Liver (tissue), 9 donors: ENCODE measurements around the gene PDZD11. TPM values are rescaled to one million over a fixed set of nuclear protein-coding genes. Genes with fewer than 3 reads are reported as not detected.

ENCODE experiments used
- DNase-seq: peaks from one replicate; pipeline ENCODE4 v3.0.0-alpha.2; 2017; ENCODE audit warnings: low spot score
- H3K27ac ChIP-seq, 2 donors: one replicate each; pipeline ENCODE4 v1.7.0; 2013; ENCODE audit warnings: inconsistent platforms in 2 of 2, low read length in 2 of 2, control low read depth in 1 of 2, low read depth in 1 of 2, mild to moderate bottlenecking in 1 of 2
- H3K27me3 ChIP-seq, 4 donors: one replicate each; pipeline versions ENCODE4 v1.6.1 to v1.7.0; 2013; ENCODE audit warnings: low read length in 3 of 4, inconsistent platforms in 1 of 4, mild to moderate bottlenecking in 1 of 4, moderate library complexity in 1 of 4; ENCODE audit not compliant: control insufficient read depth in 4 of 4, insufficient read depth in 4 of 4
- H3K36me3 ChIP-seq, 4 donors: one replicate each; pipeline versions ENCODE4 v1.6.1 to v1.7.0; 2013; ENCODE audit warnings: low read length in 3 of 4, mild to moderate bottlenecking in 3 of 4, low read depth in 1 of 4, moderate library complexity in 1 of 4; ENCODE audit not compliant: control insufficient read depth in 4 of 4, insufficient read depth in 3 of 4
- H3K4me1 ChIP-seq, 4 donors: one replicate each; pipeline versions ENCODE4 v1.6.1 to v1.7.0; 2013; ENCODE audit warnings: low read length in 3 of 4, mild to moderate bottlenecking in 3 of 4, moderate library complexity in 1 of 4; ENCODE audit not compliant: control insufficient read depth in 4 of 4, insufficient read depth in 4 of 4
- H3K4me3 ChIP-seq, 3 donors: one replicate each; pipeline versions ENCODE4 v1.6.1 to v1.7.0; 2013; ENCODE audit warnings: low read length in 3 of 3, control low read depth in 1 of 3, low read depth in 1 of 3, mild to moderate bottlenecking in 1 of 3
- H3K9ac ChIP-seq, 2 donors: one replicate each; pipeline ENCODE4 v1.7.0; 2013; ENCODE audit warnings: low read length in 2 of 2, mild to moderate bottlenecking in 2 of 2, moderate library complexity in 2 of 2, control low read depth in 1 of 2, low read depth in 1 of 2
- H3K9me3 ChIP-seq, 4 donors: one replicate each; pipeline versions ENCODE4 v1.6.1 to v1.7.0; 2013; ENCODE audit warnings: low read length in 3 of 4; ENCODE audit not compliant: control insufficient read depth in 4 of 4
- EGR1 ChIP-seq, 2 donors: IDR thresholded peaks; 2 replicates each; pipeline ENCODE4 v1.6.1; 2016 to 2018; ENCODE audit warnings: antibody characterized with exemption in 2 of 2, low read depth in 2 of 2
- FOXA1 ChIP-seq: IDR thresholded peaks from 2 replicates; pipeline ENCODE4 v1.6.1; 2016; ENCODE audit warnings: antibody characterized with exemption
- FOXA2 ChIP-seq: IDR thresholded peaks from 2 replicates; pipeline ENCODE4 v1.6.1; 2016; ENCODE audit warnings: antibody characterized with exemption
- GABPA ChIP-seq, 2 donors: IDR thresholded peaks in 1 of 2; conservative IDR thresholded peaks in 1 of 2; 2 replicates each; pipeline ENCODE4 v1.6.1; 2016; ENCODE audit warnings: antibody characterized with exemption in 2 of 2, mild to moderate bottlenecking in 1 of 2, moderate library complexity in 1 of 2
- HNF4A ChIP-seq, 2 donors: conservative IDR thresholded peaks; 2 replicates each; pipeline ENCODE4 v1.6.1; 2016; ENCODE audit warnings: antibody characterized with exemption in 2 of 2, mild to moderate bottlenecking in 2 of 2
- HNF4G ChIP-seq: IDR thresholded peaks from 2 replicates; pipeline ENCODE4 v1.6.1; 2016; ENCODE audit warnings: antibody characterized with exemption
- JUND ChIP-seq, 2 donors: IDR thresholded peaks; 2 replicates each; pipeline ENCODE4 v1.6.1; 2016; ENCODE audit warnings: antibody characterized with exemption in 2 of 2
- NR2F2 ChIP-seq: IDR thresholded peaks from 2 replicates; pipeline ENCODE4 v1.6.1; 2016; ENCODE audit warnings: antibody characterized with exemption
- RAD21 ChIP-seq, 2 donors: IDR thresholded peaks; 2 replicates each; pipeline ENCODE4 v1.6.1; 2016; ENCODE audit warnings: antibody characterized with exemption in 2 of 2, mild to moderate bottlenecking in 2 of 2
- RXRA ChIP-seq, 2 donors: IDR thresholded peaks; 2 replicates each; pipeline ENCODE4 v1.6.1; 2017 to 2018; ENCODE audit warnings: antibody characterized with exemption in 2 of 2, mild to moderate bottlenecking in 1 of 2
- SP1 ChIP-seq: IDR thresholded peaks from 2 replicates; pipeline ENCODE4 v1.6.1; 2018; ENCODE audit warnings: antibody characterized with exemption, mild to moderate bottlenecking
- TAF1 ChIP-seq: conservative IDR thresholded peaks from 2 replicates; pipeline ENCODE4 v1.6.1; 2016; ENCODE audit warnings: antibody characterized with exemption, mild to moderate bottlenecking
- YY1 ChIP-seq: IDR thresholded peaks from 2 replicates; pipeline ENCODE4 v1.6.1; 2016; ENCODE audit warnings: antibody characterized with exemption, mild to moderate bottlenecking
- WGBS: extraction: QIAGEN DNeasy Blood & Tissue Kit; methylation state at CpG from one replicate; pipeline ENCODE4 v1.1.7; 2013; 5-methylcytosine and 5-hydroxymethylcytosine counted together
- polyA plus RNA-seq, 2 donors: library from polyadenylated mRNA; stranded (reverse) in 1 of 2; unstranded in 1 of 2; fragments of 200-250 nt in 1 of 2; fragments of >200 nt in 1 of 2; fragmentation: Nextera tagmentation in 1 of 2; extraction: Ambion mirVana in 1 of 2; gene quantifications; one replicate each; pipeline versions ENCODE4 v1.2.1 to v1.2.3, GENCODE V29; 2013 to 2015
- total RNA-seq, 2 donors: library from RNA; depleted of rRNA; stranded (reverse); fragments of >200 nt; gene quantifications; one replicate each; pipeline ENCODE4 v1.2.3, GENCODE V29; 2014
- TF ChIP-seq, protein P1 (sequence below): fragments of 150-350 bp; IDR thresholded peaks from 2 replicates; pipeline ENCODE4 v1.5.1; 2017; ENCODE audit warnings: improper control_type of control experiment, low read depth, low read length; ENCODE audit not compliant: missing input control
- TF ChIP-seq, protein P2 (sequence below): IDR thresholded peaks from 2 replicates; pipeline ENCODE4 v1.6.1; 2016; ENCODE audit warnings: antibody characterized with exemption
- TF ChIP-seq, protein P3 (sequence below): IDR thresholded peaks from 2 replicates; pipeline ENCODE4 v1.6.1; 2016; ENCODE audit warnings: antibody characterized with exemption
- TF ChIP-seq, protein P4 (sequence below): IDR thresholded peaks from 2 replicates; pipeline ENCODE4 v1.6.1; 2016; ENCODE audit warnings: antibody characterized with exemption
- TF ChIP-seq, protein P5 (sequence below): IDR thresholded peaks from 2 replicates; pipeline ENCODE4 v1.6.1; 2016; ENCODE audit warnings: antibody characterized with exemption, mild to moderate bottlenecking
- donor health status: healthy.
- donor health status: healthy.
- donor health status: healthy.
- donor health status: healthy.
- donor health status: healthy.

PDZD11 gene
- total and polyA plus RNA-seq, 4 donors, result 8.5 to 25.9 (median 15.8) TPM

DNA sequence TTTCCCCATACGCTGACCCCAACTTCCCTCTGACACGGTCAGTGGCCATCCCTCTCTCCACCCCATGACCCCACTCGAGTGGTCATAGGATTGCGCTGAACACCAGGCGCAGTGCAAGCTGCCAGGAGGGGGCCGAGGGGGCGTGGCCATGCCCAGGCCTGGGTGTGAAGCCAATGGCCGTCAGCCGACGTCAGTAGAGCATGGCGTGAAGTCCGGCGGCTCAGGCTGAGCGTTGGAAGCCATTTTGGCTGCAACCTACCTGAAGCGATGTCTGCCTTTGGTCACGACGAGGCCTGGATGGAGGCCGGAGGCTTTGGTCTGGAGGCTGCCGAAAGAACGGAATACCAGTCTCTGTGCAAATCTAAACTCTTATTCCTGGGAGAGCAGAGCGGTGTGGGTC, 7.8 kb downstream of the PDZD11 start, which contains the start of gene RAB41:
RAB41 (plus strand) TSS at position 222 of the 400 bp plus-strand sequence; CDS start at position 268, 46 bp downstream.
- DNase-seq, result no peak
- Histone ChIP-seq H3K9me3 (no peaks in the 10 kb centered on the region), H3K27me3 (no peaks in the 10 kb centered on the region), H3K4me1 (no peaks in the 10 kb centered on the region), H3K27ac (no peak within 1 kb of the TSS), H3K4me3 (no peak within 1 kb of the TSS), H3K9ac (no peak within 1 kb of the TSS), H3K36me3 (peaks cover 0 to 8% (median 0%) of the 10 kb centered on the region in 4 donors)
- TF ChIP-seq, protein P1, sequence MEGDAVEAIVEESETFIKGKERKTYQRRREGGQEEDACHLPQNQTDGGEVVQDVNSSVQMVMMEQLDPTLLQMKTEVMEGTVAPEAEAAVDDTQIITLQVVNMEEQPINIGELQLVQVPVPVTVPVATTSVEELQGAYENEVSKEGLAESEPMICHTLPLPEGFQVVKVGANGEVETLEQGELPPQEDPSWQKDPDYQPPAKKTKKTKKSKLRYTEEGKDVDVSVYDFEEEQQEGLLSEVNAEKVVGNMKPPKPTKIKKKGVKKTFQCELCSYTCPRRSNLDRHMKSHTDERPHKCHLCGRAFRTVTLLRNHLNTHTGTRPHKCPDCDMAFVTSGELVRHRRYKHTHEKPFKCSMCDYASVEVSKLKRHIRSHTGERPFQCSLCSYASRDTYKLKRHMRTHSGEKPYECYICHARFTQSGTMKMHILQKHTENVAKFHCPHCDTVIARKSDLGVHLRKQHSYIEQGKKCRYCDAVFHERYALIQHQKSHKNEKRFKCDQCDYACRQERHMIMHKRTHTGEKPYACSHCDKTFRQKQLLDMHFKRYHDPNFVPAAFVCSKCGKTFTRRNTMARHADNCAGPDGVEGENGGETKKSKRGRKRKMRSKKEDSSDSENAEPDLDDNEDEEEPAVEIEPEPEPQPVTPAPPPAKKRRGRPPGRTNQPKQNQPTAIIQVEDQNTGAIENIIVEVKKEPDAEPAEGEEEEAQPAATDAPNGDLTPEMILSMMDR, result no peak
- TF ChIP-seq, protein P2, sequence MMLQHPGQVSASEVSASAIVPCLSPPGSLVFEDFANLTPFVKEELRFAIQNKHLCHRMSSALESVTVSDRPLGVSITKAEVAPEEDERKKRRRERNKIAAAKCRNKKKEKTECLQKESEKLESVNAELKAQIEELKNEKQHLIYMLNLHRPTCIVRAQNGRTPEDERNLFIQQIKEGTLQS, result no peak
- TF ChIP-seq TAF1 (no peak), NR2F2 (no peak), HNF4A (conservative IDR thresholded peaks at IDR 0.05) (no peak), JUND (IDR thresholded peaks at IDR 0.05) (no peak)
- TF ChIP-seq, protein P3, sequence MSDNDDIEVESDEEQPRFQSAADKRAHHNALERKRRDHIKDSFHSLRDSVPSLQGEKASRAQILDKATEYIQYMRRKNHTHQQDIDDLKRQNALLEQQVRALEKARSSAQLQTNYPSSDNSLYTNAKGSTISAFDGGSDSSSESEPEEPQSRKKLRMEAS, result no peak
- TF ChIP-seq, protein P4, sequence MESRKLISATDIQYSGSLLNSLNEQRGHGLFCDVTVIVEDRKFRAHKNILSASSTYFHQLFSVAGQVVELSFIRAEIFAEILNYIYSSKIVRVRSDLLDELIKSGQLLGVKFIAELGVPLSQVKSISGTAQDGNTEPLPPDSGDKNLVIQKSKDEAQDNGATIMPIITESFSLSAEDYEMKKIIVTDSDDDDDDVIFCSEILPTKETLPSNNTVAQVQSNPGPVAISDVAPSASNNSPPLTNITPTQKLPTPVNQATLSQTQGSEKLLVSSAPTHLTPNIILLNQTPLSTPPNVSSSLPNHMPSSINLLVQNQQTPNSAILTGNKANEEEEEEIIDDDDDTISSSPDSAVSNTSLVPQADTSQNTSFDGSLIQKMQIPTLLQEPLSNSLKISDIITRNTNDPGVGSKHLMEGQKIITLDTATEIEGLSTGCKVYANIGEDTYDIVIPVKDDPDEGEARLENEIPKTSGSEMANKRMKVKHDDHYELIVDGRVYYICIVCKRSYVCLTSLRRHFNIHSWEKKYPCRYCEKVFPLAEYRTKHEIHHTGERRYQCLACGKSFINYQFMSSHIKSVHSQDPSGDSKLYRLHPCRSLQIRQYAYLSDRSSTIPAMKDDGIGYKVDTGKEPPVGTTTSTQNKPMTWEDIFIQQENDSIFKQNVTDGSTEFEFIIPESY, result no peak
- WGBS, result 97% methylated on average over 21 of the region's 21 CpGs

DNA sequence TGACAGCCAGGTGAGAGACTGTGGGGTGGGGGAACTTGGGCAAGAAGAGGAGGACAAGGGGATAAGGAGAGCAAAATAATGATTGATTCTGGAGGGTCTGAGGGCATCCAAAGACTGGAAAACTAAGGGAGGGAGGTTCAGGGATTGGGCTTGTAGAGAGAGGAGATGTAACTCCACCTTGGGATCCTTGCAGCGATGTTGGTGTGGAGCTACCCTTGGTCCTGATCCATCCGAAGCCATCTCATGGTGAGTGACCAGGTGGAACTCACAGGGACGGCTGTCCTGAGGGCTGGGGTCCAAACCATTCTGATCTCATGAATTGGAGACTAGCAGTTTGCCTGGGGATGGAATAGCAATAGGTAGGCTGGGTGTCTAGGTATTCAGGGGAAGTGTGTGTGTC, 9.2 kb downstream of the PDZD11 start:
- H3K9ac ChIP-seq, result no peak overlapping the region
- DNase-seq, result no peak
- no peak for TF ChIP-seq RXRA (IDR thresholded peaks at IDR 0.05)
- no peak for TF ChIP-seq YY1
- TF ChIP-seq SP1, result no peak
- no peak for TF ChIP-seq NR2F2
- TF ChIP-seq FOXA1, result no peak
- no peak for TF ChIP-seq EGR1 (IDR thresholded peaks at IDR 0.05; ENCODE audit: low read depth in 2 of 2)
- TF ChIP-seq GABPA (IDR thresholded peaks at IDR 0.05 in 1 of 2, conservative IDR thresholded peaks at IDR 0.05 in 1 of 2), result no peak
- TF ChIP-seq HNF4A (conservative IDR thresholded peaks at IDR 0.05), result no peak
- TF ChIP-seq, protein P3, result no peak
- TF ChIP-seq HNF4G, result no peak
- TF ChIP-seq, protein P1, result no peak
- no peak for TF ChIP-seq RAD21 (IDR thresholded peaks at IDR 0.05)
- TF ChIP-seq, protein P5, sequence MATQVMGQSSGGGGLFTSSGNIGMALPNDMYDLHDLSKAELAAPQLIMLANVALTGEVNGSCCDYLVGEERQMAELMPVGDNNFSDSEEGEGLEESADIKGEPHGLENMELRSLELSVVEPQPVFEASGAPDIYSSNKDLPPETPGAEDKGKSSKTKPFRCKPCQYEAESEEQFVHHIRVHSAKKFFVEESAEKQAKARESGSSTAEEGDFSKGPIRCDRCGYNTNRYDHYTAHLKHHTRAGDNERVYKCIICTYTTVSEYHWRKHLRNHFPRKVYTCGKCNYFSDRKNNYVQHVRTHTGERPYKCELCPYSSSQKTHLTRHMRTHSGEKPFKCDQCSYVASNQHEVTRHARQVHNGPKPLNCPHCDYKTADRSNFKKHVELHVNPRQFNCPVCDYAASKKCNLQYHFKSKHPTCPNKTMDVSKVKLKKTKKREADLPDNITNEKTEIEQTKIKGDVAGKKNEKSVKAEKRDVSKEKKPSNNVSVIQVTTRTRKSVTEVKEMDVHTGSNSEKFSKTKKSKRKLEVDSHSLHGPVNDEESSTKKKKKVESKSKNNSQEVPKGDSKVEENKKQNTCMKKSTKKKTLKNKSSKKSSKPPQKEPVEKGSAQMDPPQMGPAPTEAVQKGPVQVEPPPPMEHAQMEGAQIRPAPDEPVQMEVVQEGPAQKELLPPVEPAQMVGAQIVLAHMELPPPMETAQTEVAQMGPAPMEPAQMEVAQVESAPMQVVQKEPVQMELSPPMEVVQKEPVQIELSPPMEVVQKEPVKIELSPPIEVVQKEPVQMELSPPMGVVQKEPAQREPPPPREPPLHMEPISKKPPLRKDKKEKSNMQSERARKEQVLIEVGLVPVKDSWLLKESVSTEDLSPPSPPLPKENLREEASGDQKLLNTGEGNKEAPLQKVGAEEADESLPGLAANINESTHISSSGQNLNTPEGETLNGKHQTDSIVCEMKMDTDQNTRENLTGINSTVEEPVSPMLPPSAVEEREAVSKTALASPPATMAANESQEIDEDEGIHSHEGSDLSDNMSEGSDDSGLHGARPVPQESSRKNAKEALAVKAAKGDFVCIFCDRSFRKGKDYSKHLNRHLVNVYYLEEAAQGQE, result no peak
- TF ChIP-seq, protein P2, result no peak
- no peak for TF ChIP-seq TAF1
- TF ChIP-seq, protein P4, result no peak
- no peak for TF ChIP-seq FOXA2
- TF ChIP-seq JUND (IDR thresholded peaks at IDR 0.05), result no peak
- no peaks in the 10 kb centered on the region for H3K9me3 ChIP-seq
- WGBS, result 96% methylated on average over 3 of the region's 3 CpGs
- H3K27ac ChIP-seq, result no peak overlapping the region
- no peak overlapping the region for H3K4me3 ChIP-seq
- no peaks in the 10 kb centered on the region for H3K4me1 ChIP-seq
- H3K36me3 ChIP-seq, result peaks cover 0 to 2% (median 0%) of the 10 kb centered on the region in 4 donors
- H3K27me3 ChIP-seq, result peaks cover 0 to 2% (median 0%) of the 10 kb centered on the region in 4 donors
